GM12891 (cell line): Measurements from ENCODE around the gene KLHL3.

ENCODE experiments used
- POLR2A ChIP-seq: IDR thresholded peaks from 2 replicates; pipeline ENCODE4 v1.6.1; 2011; ENCODE audit warnings: low read depth, low read length, control low read depth
- POLR2AphosphoS5 ChIP-seq: IDR thresholded peaks from 2 replicates; pipeline ENCODE4 v1.6.1; 2011; ENCODE audit warnings: low read depth, low read length, control low read depth
- TAF1 ChIP-seq: IDR thresholded peaks from 2 replicates; pipeline ENCODE4 v1.6.1; 2011; ENCODE audit warnings: low read depth, low read length, control low read depth

- TF ChIP-seq TAF1 (no peak), POLR2AphosphoS5 (no peak), POLR2A (no peak)
Measured at GRCh38 chr5:137589185-137589584, 146.7 kb downstream of the KLHL3 start.
